Right lobe of liver (tissue), 4 donors: Measurements from ENCODE around the gene TBC1D24.

Experiments used
- POLR2A ChIP-seq: fragments of 450-650 bp; IDR thresholded peaks from one replicate; pipeline ENCODE4 v1.6.1; 2017; ENCODE audit warnings: antibody characterized with exemption, mild to moderate bottlenecking
- TF ChIP-seq, protein P1 (sequence below), 4 donors: fragments of 200-600 bp in 3 of 4; fragments of 450-650 bp in 1 of 4; IDR thresholded peaks; one replicate each; pipeline versions ENCODE4 v1.5.1 to v1.8.0; 2016 to 2022; ENCODE audit warnings: antibody characterized with exemption in 4 of 4, mild to moderate bottlenecking in 2 of 4
- donor health status: DM: no; HTN: no; CAD: no.
- donor health status: DM: no; HTN: no; CAD: no.
- donor health status: DM: no; HTN: yes; CAD: no.

GRCh38 chr16:2471653-2472487 is 3.1 kb upstream of the TBC1D24 start:
- TF ChIP-seq, protein P1, sequence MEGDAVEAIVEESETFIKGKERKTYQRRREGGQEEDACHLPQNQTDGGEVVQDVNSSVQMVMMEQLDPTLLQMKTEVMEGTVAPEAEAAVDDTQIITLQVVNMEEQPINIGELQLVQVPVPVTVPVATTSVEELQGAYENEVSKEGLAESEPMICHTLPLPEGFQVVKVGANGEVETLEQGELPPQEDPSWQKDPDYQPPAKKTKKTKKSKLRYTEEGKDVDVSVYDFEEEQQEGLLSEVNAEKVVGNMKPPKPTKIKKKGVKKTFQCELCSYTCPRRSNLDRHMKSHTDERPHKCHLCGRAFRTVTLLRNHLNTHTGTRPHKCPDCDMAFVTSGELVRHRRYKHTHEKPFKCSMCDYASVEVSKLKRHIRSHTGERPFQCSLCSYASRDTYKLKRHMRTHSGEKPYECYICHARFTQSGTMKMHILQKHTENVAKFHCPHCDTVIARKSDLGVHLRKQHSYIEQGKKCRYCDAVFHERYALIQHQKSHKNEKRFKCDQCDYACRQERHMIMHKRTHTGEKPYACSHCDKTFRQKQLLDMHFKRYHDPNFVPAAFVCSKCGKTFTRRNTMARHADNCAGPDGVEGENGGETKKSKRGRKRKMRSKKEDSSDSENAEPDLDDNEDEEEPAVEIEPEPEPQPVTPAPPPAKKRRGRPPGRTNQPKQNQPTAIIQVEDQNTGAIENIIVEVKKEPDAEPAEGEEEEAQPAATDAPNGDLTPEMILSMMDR (IDR thresholded peaks at IDR 0.05): no peak
- TF ChIP-seq POLR2A: no peak
